Epithelial cell of proximal tubule (primary cell): ENCODE results near the gene HHLA2. TPM values are rescaled to one million over a fixed set of nuclear protein-coding genes. Genes with fewer than 3 reads are reported as not detected.

ENCODE experiments used
- DNase-seq: peaks from one replicate; pipeline ENCODE4 v3.0.0-alpha.2; 2011; ENCODE audit warnings: low read depth
- H3K4me3 ChIP-seq: 2 replicates; pipeline ENCODE4 v1.5.1; 2011; ENCODE audit warnings: low read depth, mild to moderate bottlenecking, low read length
- CTCF ChIP-seq: conservative IDR thresholded peaks from 2 replicates; pipeline ENCODE4 v1.5.1; 2012; ENCODE audit warnings: low read depth, mild to moderate bottlenecking, low read length
- total RNA-seq: library from RNA; depleted of rRNA; stranded (reverse); fragments of >200 nt; gene quantifications from 2 replicates; pipeline ENCODE4 v1.2.3, GENCODE V29; 2015

The HHLA2 gene
- total RNA-seq, 1 donor from 2014 or later, result 0.23 TPM

GRCh38 chr3:108394016-108394415, 97.7 kb downstream of the HHLA2 start:
- DNase-seq, result no peak
- H3K4me3 ChIP-seq, result no peak overlapping the region
- TF ChIP-seq CTCF, result no peak

DNA sequence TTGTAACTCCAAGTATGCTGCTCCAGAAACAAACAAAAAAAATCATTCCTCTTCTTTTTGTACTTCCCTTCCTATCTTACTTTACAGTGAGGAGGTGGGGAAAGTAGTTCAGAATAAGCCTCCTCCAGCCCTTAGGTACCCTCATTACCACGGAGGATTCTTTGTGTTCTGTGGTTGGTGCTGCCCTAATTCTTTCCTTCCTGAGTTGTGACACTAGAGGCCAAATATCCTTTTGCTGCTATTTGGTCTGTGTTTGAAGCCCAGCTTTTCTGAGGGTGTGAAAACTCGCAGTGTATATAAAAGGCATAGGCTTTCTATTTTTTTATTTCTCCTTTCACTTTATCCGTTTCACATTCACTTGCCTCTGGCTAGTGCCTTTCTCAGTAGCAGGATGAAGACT, 98.2 kb downstream of the HHLA2 start:
- H3K4me3 ChIP-seq, result no peak overlapping the region
- no peak for TF ChIP-seq CTCF
- no peak for DNase-seq

GRCh38 chr3:108396336-108396735, 100.0 kb downstream of the HHLA2 start:
- H3K4me3 ChIP-seq, result no peak overlapping the region
- no peak for DNase-seq
- TF ChIP-seq CTCF, result no peak

- TF ChIP-seq CTCF, result no peak
- H3K4me3 ChIP-seq, result no peak overlapping the region
- DNase-seq, result no peak
These were observed 102.2 kb downstream of the HHLA2 start for GRCh38 chr3:108398510-108398909.

- no peak for DNase-seq
- no peak for TF ChIP-seq CTCF
These were observed 105.5 kb downstream of the HHLA2 start for GRCh38 chr3:108401836-108402235.

GRCh38 chr3:108403198-108403597, 106.8 kb downstream of the HHLA2 start:
- H3K4me3 ChIP-seq, result no peak overlapping the region
- DNase-seq, result no peak
- TF ChIP-seq CTCF, result no peak

More at GRCh38 chr3:108401836-108402235, 105.5 kb downstream of the HHLA2 start:
- H3K4me3 ChIP-seq, result no peak overlapping the region

DNA sequence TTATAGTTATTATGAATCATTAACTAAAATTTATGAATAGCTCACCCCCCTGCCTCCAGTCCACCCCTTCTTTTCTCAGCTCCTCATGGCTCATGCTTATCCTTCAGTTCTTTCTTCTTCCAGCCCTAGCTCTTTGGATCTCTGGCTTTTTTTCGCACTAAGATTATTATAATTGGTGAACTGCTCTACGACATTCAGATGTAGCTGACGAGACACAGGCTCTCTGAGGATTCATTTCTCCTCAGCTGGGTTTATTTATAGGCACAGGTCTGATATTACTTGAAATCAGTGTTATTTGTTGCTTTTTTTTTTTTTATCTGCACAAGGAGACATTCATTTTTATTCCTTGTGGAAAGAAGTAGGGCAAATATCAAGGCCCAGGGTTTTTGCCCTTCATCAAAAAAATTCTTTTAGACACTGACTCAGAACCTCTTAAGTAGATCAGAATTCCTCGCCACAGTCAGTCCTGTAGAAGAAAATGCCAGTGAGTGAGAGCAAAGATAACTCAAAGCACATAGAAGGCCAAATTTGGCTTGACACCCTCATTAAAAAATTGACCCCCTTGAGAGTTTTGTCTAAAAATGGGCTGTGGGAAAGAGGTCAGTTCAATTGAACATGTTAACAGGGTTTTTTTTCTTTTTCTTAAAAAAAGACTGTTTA, 107.5 kb downstream of the HHLA2 start:
- no peak for DNase-seq
- no peak for TF ChIP-seq CTCF
- H3K4me3 ChIP-seq, result no peak overlapping the region
